GM21717 (cell line): ENCODE measurements around the gene UTP25.
"Not testable (repeated sequence)": the region's sequence is repeated elsewhere in the genome, so short reads cannot be mapped to it uniquely, and the experiment has no call there.

Source experiments
- ATAC-seq: cut with Tn5 transposase; IDR thresholded peaks from one replicate; pipeline ENCODE4 v1.9.1; 2021; ENCODE audit warnings: mild to moderate bottlenecking, moderate library complexity; ENCODE audit not compliant: unreplicated experiment

Gene UTP25

DNA sequence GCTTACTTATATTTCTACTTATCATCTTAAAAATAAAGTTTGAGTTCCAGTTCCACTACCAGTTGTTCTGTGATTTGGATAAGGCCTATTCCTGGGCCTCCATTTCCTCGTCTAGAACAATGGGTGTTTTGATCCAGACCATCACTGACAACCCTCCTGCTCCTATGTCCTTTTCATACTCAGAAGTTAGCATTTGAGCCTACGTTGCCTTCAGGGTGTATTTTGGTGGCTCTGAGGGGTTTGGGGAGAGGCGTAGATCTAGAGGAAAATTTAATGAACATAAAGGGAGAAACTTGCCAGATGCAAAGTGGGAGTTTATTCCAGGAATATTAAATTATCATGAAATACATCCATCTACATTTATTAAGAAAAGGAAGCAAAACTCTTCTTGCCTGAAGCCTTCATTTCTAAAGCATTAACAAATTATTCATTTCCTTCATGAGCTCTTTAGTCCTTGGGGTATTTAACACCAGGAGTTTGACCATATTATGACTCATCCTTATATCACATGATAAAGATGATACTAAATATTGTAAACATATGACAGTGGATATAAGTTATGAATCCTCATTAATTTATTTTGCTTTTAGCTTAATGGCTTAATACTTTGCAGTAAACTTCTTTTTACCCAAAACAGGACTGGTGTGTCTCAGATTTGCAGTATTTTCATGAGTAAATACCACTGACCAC, 63.0 kb downstream of the UTP25 start:
- no peak for ATAC-seq

DNA sequence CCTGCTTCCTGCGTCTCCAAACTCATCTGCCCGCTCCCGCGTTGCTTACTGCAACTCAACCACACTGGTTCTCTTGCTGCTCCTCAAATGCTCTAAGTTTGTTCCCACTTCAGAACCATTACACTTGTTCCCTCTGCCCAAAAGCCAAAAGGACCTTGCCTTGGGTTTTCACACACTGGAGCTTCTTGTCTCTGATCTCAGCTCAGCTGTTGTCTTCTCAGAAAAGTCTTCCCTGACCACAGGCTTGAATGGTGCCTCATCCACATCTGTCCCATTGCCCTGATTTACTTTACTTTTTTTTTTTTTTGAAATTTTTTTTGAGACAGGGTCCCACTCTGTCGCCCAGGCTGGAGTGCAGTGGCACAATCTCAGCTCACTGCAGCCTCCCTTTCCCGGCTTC, 66.0 kb downstream of the UTP25 start:
- no peak for ATAC-seq

DNA sequence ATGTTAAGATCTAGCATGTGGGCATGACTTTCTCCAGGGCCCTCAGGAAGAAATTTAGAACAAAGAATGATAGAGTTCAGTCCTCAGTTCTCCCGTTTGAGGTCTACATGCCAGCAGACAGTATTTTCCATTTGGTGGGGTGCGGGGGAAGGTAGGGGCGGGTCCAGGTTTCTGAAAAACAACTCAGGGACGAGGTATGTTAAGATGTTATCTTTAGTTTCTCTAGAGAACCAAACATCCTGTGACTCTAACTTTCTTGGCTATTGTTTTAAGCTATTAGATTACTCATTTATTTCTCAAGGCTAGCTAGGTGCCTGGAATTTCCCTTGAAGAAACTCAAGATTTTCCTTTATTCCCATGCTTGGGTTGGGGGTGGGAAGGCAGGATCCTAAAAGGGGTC, 67.9 kb downstream of the UTP25 start:
- ATAC-seq = no peak

DNA sequence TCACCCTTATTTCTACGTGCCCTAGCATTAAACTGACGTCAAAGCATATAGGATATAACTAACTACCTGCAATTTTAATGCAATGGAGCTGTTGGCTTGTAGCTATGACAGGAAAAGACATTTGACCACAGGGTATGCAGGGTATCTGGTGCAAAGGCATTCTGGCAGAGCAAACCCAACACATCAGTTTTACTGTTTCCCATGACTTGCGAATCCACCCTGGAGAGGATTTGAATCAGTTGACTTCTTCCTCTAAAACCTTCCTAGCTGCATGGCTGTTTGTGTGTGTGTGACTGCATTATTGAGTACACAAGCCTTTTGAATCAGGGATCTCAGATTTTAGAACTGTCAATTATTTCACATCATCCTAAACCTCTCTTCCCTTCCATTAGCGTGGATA, 68.6 kb downstream of the UTP25 start:
- no peak for ATAC-seq

DNA sequence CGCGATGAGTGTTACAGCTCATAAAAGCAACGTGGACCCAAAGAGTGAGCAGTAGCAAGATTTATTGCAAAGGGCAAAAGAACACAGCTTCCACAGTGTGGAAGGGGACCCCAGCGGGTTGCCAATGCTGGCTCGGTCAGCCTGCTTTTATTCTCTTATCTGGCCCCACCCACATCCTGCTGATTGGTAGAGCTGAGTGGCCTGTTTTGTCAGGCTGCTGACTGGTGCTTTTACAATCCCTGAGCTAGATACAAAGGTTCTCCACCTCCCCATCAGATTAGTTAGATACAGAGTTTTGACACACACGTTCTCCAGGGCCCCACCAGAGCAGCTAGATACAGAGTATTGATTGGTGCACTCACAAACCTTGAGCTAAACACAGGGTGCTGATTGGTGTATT, 70.5 kb downstream of the UTP25 start:
- not testable (repeated sequence) for ATAC-seq

DNA sequence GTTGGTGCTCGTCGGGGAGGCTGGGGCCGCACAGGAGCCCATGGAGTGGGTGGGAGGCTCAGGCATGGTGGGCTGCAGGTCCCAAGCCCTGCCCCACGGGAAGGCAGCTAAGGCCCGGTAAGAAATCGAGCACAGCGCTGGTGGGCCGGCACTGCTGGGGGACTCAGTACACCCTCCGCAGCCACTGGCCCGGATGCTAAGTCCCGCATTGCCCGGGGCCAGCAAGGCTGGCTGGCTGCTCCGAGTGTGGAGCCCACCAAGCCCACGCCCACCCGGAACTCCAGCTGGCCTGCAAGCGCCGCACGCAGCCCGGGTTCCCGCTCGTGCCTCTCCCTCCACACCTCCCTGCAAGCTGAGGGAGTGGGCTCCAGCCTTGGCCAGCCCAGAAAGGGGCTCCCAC, 71.1 kb downstream of the UTP25 start:
- ATAC-seq = not testable (repeated sequence)

DNA sequence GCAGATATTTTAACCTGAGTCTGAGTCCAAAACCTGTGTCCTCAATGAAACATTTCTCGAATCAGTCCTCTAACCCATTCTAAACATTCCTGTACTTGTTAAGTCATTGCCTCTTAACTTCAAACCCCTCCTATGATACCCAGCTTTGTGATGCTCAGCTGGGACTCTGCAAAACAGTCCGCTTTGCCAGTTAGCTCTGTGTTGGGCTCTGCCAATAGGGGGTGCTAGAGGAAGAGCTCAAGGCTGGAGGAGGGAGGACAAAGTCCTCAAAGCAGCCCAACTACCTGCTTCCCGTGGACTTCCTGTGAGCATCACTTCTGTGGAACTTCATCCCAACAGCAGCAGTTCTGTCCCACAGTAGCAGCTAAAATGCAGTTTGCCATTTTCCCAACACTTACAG, 72.2 kb downstream of the UTP25 start:
- ATAC-seq = no peak

DNA sequence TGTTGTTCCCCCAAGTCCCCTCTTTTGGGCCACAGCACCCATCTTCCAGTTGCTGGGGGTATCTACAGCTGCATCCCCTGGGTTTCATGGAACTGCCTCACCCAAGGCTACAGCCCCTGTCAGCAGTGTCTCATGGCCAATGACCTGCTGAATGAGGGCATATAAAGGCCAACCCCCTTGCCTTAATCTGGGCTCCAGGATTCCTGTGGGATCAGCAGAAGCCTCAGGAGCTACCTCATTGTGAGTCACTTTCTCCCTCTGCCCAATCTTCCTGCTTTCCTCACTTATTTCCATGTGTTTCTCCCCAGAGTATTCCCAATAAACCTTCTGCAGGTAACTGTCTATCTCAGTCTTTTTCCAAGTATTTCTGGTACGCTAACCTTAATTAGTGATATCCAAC, 73.0 kb downstream of the UTP25 start:
- no peak for ATAC-seq

DNA sequence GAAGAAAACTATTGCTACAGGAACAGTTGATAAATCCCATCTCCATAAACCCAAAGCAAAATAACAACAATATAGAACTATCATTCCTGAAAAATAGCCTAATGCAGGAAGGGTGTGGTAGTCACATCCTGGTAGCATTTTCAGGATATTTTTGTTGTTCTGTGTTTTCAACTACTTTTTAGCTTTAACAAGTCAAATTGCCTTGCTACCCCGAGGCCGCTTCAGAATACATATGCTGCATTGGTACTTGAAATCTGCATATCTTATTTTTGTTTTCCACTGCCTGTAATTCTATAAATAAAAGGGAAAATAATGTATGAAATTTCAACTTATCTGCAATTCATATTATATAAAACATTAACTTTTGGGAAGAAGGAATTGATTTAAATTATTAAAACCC, 73.4 kb downstream of the UTP25 start:
- no peak for ATAC-seq

DNA sequence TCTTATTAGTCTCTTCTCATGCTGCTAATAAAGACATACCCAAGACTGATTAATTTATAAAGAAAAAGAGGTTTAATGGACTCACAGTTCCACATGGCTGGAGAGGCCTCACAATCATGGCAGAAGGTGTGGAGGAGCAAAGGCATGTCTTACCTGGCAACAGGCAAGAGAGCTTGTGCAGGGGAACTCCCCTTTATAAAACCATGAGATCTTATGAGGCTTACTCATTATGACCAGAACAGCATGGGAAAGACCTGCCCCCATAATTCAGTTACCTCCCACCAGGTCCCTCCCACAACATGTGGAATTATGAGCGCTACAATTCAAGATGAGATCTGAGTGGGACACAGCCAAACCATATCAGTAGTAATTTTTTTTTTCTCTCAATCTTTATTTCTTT, 77.0 kb downstream of the UTP25 start:
- not testable (repeated sequence) for ATAC-seq
